ENCODE measurements around the gene C7.
"Not testable (repeated sequence)": the region's sequence is repeated elsewhere in the genome, so short reads cannot be mapped to it uniquely, and the experiment has no call there.

Gene C7

GRCh38 chr5:40909264-40909663 lies at the start of gene C7:
Gene C7, plus strand, starts transcription at chr5:40909497. Its CDS starts 114 bp downstream, at chr5:40909611.
- no peak for DNase-seq

DNA sequence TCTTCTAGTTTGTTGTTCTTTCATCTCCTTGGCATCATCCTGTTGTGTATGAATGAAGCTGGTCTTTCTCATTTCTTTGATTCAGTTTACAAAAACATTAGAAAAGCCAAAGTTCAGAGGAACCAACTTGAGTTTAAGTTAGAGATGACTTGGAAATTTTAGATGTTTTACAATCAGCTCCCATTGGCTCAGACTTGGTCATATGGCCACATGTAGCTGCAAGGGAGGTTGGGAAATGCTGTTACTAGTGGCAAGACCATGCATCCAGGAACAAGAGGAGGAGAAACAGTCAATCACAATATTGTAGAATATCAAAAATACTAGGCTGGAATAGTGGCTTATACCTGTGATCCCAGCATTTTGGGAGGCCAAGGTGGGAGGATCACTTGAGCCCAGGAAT lies 48.6 kb upstream of the C7 start:
- DNase-seq, result no peak

- DNase-seq, result not testable (repeated sequence)
Measured at GRCh38 chr5:40865004-40865403, 44.3 kb upstream of the C7 start.

DNA sequence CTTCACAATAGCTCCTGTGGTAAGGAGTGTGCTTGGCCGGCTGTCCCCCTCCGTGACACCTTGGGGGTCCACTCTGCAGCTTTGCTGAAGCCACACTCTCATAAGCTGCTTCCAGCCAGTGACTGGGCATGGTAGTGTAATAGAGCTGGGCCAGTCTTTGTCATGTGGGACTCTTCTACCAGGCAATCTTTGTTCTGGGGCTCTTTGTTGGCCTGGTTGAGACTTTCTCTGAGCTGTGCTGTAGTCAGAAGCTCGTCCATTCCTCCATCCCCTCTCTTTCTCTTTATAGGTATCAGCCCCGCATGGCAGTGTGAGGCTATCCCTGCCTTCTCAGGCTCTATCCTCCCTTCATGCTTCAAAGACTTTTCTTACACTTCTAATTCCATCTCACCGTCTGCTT lies 42.5 kb upstream of the C7 start:
- DNase-seq, result no peak

DNA sequence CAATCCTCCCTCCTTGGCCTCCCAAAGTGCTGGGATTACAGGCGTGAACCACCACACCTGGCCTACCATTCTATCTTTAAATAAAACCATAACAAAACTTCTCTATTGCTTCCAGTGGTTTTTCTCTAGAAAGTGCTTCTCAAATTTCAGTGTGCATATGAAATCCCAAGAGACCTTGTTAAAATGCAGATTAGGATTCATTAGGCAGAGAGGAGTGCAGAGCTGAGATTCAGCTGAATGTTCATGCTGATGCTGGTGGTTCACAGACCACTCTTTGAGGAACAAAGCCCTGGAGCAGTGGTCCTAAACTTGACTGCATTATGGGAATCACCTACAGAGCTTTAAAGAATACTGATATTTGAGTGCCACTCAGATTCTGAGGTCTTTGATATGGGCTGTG lies 39.9 kb upstream of the C7 start:
- DNase-seq, result no peak

GRCh38 chr5:40871177-40871576 lies 38.1 kb upstream of the C7 start:
- DNase-seq, result no peak

GRCh38 chr5:40872253-40872652 lies 37.0 kb upstream of the C7 start:
- not testable (repeated sequence) for DNase-seq

DNA sequence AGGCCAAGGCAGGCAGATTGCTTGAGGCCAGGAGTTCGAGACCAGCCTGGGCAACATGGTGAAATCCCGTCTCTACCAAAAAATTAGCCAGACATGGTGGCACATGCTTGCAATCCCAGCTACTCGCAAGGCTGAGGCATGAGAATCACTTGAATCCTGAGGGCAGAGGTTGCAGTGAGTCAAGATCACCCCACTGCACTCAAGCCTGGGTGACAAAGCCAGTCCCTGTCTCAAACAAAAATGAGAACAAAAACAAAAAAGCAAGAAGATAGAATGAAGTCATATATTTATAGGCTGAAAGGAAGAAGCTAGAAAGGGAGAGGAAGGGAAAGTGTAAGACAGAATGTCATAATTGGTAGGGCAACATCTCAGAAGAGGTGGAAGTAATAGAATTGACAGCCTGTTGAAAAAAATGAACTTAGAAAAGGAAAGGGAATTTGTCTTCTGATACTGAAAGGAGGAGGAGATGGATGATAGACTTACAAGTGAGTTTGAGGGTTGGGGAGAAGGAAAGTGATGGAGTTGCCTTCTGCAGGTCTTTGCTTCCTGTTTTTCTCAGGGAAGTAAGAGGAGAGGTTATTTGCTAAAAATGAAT lies 35.9 kb upstream of the C7 start:
- no peak for DNase-seq

DNA sequence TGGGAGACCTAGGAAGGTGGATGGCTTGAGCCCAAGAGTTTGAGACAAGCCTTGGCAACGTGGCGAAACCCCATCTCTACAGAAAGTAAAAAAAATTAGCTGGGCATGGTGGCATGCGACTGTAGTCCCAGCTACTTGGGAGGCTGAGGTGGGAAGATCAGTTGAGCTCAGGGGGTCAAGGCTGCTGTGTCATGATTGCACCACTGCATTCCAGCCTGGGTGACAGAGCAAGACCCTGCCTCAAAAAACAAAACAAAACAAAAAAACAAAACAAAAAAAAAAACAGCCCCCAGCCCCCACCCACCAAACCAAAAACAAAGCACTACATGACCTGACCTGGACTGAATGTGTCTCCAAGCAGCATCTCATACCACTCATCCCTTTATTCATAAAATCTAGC lies 33.3 kb upstream of the C7 start:
- DNase-seq, result no peak

GRCh38 chr5:40877371-40877988 lies 31.8 kb upstream of the C7 start:
- no peak for DNase-seq

DNA sequence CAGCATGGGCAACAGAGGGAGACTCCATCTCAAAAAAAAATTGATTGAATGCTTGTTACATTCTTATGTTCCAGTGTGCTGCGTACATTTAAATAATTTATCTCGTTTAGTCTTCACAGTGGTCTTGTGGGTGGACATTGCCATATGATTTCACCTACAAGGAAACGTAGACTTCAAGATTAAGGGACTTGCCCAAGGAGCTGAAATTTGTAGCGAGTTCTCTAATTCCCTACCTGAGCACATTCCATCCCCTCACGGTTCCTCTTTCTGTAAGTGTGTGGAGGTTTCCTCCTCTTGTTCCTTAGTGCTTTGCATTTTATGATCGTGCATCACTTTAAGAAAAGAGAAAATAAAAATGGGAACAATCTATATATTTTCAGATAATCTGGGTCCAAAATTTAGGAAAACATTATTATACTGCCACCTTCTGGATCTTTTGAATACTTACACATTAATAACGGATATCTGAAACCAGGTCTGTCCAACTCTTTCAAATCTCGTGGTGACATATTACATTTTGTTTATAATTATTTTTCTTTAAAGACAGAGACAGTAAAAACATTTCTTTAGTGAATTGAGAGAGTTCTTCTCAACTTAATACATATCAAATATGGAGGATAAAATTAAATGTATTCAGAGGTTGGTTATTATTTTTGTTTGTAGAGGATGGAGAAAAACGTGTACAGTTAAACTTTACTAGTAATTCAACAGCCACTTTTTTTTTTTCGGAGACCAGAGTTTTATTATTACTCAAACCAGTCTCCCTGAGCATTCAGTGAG lies 29.9 kb upstream of the C7 start:
- peak; percentile 81 to 86 for DNase-seq

GRCh38 chr5:40882291-40882690 lies 27.0 kb upstream of the C7 start:
- DNase-seq, result no peak

DNA sequence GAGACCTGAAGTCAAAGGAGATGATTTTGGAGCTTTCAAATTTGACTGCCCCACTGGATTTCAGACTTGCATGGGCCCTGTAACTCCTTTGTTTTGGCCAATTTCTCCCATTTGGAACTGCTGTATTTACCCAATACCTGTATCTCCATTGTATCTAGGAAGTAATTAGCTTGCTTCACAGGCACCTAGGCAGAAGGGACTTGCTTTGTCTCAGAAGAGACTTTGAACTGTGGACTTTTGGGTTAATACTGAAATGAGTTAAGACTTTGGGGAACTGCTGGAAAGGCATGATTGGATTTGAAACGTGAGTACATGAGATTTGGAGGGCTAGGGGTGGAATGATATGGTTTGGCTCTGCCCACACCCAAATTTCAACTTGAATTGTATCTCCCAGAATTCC lies 26.2 kb upstream of the C7 start:
- DNase-seq, result not testable (repeated sequence)

- not testable (repeated sequence) for DNase-seq
Measured at GRCh38 chr5:40895440-40896425, 13.6 kb upstream of the C7 start.

- DNase-seq, result peak; percentile 87 to 88
Measured at GRCh38 chr5:40904205-40904993, 4.9 kb upstream of the C7 start.

- DNase-seq, result no peak
Measured at GRCh38 chr5:40904994-40905306, 4.3 kb upstream of the C7 start.

DNA sequence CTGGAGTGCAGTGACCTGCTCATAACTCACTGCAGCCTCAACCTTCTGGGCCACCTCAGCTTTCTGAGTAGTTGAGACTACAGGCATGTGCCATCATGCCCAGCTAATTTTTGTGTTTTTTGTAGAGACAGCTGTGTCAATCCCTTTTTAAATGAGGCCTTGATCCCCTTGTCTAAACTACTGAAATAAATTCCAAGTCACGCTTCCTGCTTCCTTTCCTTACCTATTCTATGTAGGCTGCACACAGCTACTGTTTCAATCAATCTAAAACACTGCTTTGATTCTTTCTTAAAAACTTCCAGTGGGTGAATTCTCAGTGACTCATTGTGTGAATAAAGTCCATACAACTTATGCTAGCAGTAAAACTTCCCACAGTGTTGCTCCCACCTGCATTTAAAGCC lies 2.9 kb upstream of the C7 start:
- no peak for DNase-seq

GRCh38 chr5:40909723-40910122 lies 426 bp downstream of the C7 start:
- DNase-seq, result no peak

GRCh38 chr5:40911266-40911665 lies 2.0 kb downstream of the C7 start:
- DNase-seq, result no peak

GRCh38 chr5:40914835-40915234 lies 5.5 kb downstream of the C7 start:
- no peak for DNase-seq

- DNase-seq, result no peak
Measured at GRCh38 chr5:40915341-40915926, 6.1 kb downstream of the C7 start.

- DNase-seq, result no peak
Measured at GRCh38 chr5:40916226-40916625, 6.9 kb downstream of the C7 start.

Data from Kasumi-1 (cell line).